H1 (cell line): ENCODE results near the gene TNFRSF8.

Experiments
- ATF3 ChIP-seq: IDR thresholded peaks from 2 replicates; pipeline ENCODE4 v1.6.1; 2011; ENCODE audit warnings: low read depth, mild to moderate bottlenecking, low read length; ENCODE audit not compliant: insufficient read depth
- CHD1 ChIP-seq: IDR thresholded peaks from 2 replicates; pipeline ENCODE4 v1.6.1; 2012; ENCODE audit warnings: low read depth, low read length, improper control_type of control experiment
- CREB1 ChIP-seq: IDR thresholded peaks from 2 replicates; pipeline ENCODE4 v1.6.1; 2012; ENCODE audit warnings: inconsistent platforms
- CTCF ChIP-seq, 3 experiments: IDR thresholded peaks; 1 replicate in 2 of 3; 2 replicates in 1 of 3; pipeline versions ENCODE4 v1.5.1 to v1.6.1; 2011; ENCODE audit warnings: low read length in 3 of 3, mild to moderate bottlenecking in 3 of 3, inconsistent platforms in 2 of 3, low read depth in 1 of 3, moderate library complexity in 1 of 3; ENCODE audit not compliant: insufficient read depth in 1 of 3; ENCODE audit errors: control extremely low read depth in 1 of 3
- EP300 ChIP-seq, 2 experiments: IDR thresholded peaks; 1 replicate in 1 of 2; 2 replicates in 1 of 2; pipeline ENCODE4 v1.6.1; 2011 to 2012; ENCODE audit warnings: low read depth in 2 of 2, low read length in 2 of 2, mild to moderate bottlenecking in 2 of 2, borderline replicate concordance in 1 of 2, inconsistent platforms in 1 of 2, moderate library complexity in 1 of 2
- JUND ChIP-seq: IDR thresholded peaks from 2 replicates; pipeline ENCODE4 v1.6.1; 2011; ENCODE audit warnings: mild to moderate bottlenecking, improper control_type of control experiment, low read length
- KDM1A ChIP-seq: fragments of 200-600, 300-600 bp; sonication (generic); IDR thresholded peaks from 2 replicates; pipeline ENCODE4 v1.7.1; 2016; ENCODE audit warnings: mild to moderate bottlenecking, low read length, borderline replicate concordance
- POLR2A ChIP-seq, 2 experiments: IDR thresholded peaks; 1 replicate in 1 of 2; 2 replicates in 1 of 2; pipeline ENCODE4 v1.6.1; 2011; ENCODE audit warnings: low read depth in 2 of 2, low read length in 2 of 2, mild to moderate bottlenecking in 2 of 2; ENCODE audit errors: control extremely low read depth in 1 of 2
- POLR2AphosphoS5 ChIP-seq: IDR thresholded peaks from 2 replicates; pipeline ENCODE4 v1.6.1; 2011; ENCODE audit warnings: low read depth, low read length
- POU5F1 ChIP-seq: IDR thresholded peaks from 2 replicates; pipeline ENCODE4 v1.6.1; 2011; ENCODE audit warnings: low read depth, mild to moderate bottlenecking, low read length, moderate library complexity
- RFX5 ChIP-seq: IDR thresholded peaks from 2 replicates; pipeline ENCODE4 v1.6.1; 2011; ENCODE audit warnings: low read depth, low read length, improper control_type of control experiment, borderline replicate concordance
- YY1 ChIP-seq: IDR thresholded peaks from 2 replicates; pipeline ENCODE4 v1.6.1; 2011; ENCODE audit warnings: low read depth, mild to moderate bottlenecking, low read length

GRCh38 chr1:12080156-12080555 is 17.1 kb downstream of the TNFRSF8 start:
- TF ChIP-seq CTCF (IDR thresholded peaks at IDR 0.05; ENCODE audit: control extremely low read depth in 1 of 3, insufficient read depth in 1 of 3, low read depth in 1 of 3, low read length in 3 of 3) (no peak), CREB1 (no peak), KDM1A (no peak), POLR2AphosphoS5 (no peak), POU5F1 (no peak), CHD1 (no peak), POLR2A (IDR thresholded peaks at IDR 0.05; ENCODE audit: control extremely low read depth in 1 of 2, low read depth in 2 of 2, low read length in 2 of 2) (no peak), ATF3 (no peak), RFX5 (no peak), EP300 (IDR thresholded peaks at IDR 0.05; ENCODE audit: borderline replicate concordance in 1 of 2, low read depth in 2 of 2, low read length in 2 of 2) (no peak), YY1 (no peak), JUND (no peak)
